ENCODE results near the gene COL6A3. TPM values are rescaled to one million over a fixed set of nuclear protein-coding genes. Genes with fewer than 3 reads are reported as not detected.

Gene COL6A3
- total and polyA plus RNA-seq, 2 of the 13 experiments (the other 11 are each of a cell fraction or from before 2014, with no cell fraction given) = 0.03 TPM; not detected in 1

GRCh38 chr2:237306083-237306786 is 107.7 kb downstream of the COL6A3 start:
- no TSS peak for BruUV-seq (replicated peaks)
- no peak overlapping the region for H3K4me2 ChIP-seq (ENCODE audit: low read depth, low read length)
- no peaks in the 10 kb centered on the region for H3K79me2 ChIP-seq (ENCODE audit: insufficient read depth, low read length)
- TF ChIP-seq ZNF512B (CRISPR knock-in tag; IDR thresholded peaks at IDR 0.05; ENCODE audit: borderline replicate concordance) = no peak
- no peak for TF ChIP-seq EHMT2 (IDR thresholded peaks at IDR 0.05; ENCODE audit: borderline replicate concordance, low read depth, low read length)
- TF ChIP-seq KDM5B (CRISPR knock-in tag; IDR thresholded peaks at IDR 0.05; ENCODE audit: borderline replicate concordance) = no peak
- no peak for TF ChIP-seq STAT5B (CRISPR knock-in tag; IDR thresholded peaks at IDR 0.05)
- TF ChIP-seq PPARG (CRISPR knock-in tag; conservative IDR thresholded peaks at IDR 0.05) = no peak
- no peak for TF ChIP-seq MTA3 (CRISPR knock-in tag; IDR thresholded peaks at IDR 0.05)
- TF ChIP-seq, protein P1, sequence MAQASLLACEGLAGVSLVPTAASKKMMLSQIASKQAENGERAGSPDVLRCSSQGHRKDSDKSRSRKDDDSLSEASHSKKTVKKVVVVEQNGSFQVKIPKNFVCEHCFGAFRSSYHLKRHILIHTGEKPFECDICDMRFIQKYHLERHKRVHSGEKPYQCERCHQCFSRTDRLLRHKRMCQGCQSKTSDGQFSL (CRISPR knock-in tag; IDR thresholded peaks at IDR 0.05) = no peak
- TF ChIP-seq ESRRA (CRISPR knock-in tag; IDR thresholded peaks at IDR 0.05; ENCODE audit: low read depth) = no peak
- TF ChIP-seq, protein P2, sequence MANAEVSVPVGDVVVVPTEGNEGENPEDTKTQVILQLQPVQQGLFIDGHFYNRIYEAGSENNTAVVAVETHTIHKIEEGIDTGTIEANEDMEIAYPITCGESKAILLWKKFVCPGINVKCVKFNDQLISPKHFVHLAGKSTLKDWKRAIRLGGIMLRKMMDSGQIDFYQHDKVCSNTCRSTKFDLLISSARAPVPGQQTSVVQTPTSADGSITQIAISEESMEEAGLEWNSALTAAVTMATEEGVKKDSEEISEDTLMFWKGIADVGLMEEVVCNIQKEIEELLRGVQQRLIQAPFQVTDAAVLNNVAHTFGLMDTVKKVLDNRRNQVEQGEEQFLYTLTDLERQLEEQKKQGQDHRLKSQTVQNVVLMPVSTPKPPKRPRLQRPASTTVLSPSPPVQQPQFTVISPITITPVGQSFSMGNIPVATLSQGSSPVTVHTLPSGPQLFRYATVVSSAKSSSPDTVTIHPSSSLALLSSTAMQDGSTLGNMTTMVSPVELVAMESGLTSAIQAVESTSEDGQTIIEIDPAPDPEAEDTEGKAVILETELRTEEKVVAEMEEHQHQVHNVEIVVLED (CRISPR knock-in tag; IDR thresholded peaks at IDR 0.05; ENCODE audit: borderline replicate concordance) = no peak
- TF ChIP-seq RBM22 (optimal IDR thresholded peaks at IDR 0.05; ENCODE audit: low read length) = no peak
- TF ChIP-seq GLMP (CRISPR knock-in tag; IDR thresholded peaks at IDR 0.05; ENCODE audit: borderline replicate concordance) = no peak
- no peak for TF ChIP-seq LBX2 (CRISPR knock-in tag; IDR thresholded peaks at IDR 0.05; ENCODE audit: borderline replicate concordance)
- TF ChIP-seq ARNTL (CRISPR knock-in tag; IDR thresholded peaks at IDR 0.05) = no peak
- no peak for TF ChIP-seq NRL (CRISPR knock-in tag; IDR thresholded peaks at IDR 0.05; ENCODE audit: borderline replicate concordance)
- TF ChIP-seq GPN1 (CRISPR knock-in tag; IDR thresholded peaks at IDR 0.05; ENCODE audit: borderline replicate concordance) = no peak
- TF ChIP-seq ZSCAN22 (CRISPR knock-in tag; IDR thresholded peaks at IDR 0.05) = no peak
- ATAC-seq (no peak), DNase-seq (ENCODE audit: low spot score) (no peak), FAIRE-seq (no peak)
- H2AFZ ChIP-seq (ENCODE audit: low read length) = no peak overlapping the region
- CTCF ChIA-PET (ENCODE audit: low intra/inter-chr PET ratio, low total read pairs) = no interaction called here
- H3K9me3 ChIP-seq (ENCODE audit: low read length) = peaks cover 23% of the 10 kb centered on the region; the same call in 1 of the 2 replicates
- 4% methylated on average over 7 of the region's 7 CpGs for WGBS (ENCODE audit: low lambda C conversion rate)
- in situ Hi-C loops (cut with HindIII; ENCODE audit: extremely low pct_ligation_motif_present, low pct_unique_long_range_greater_than_20kb) (no loop called here), intact Hi-C loops (cut with micrococcal nuclease; ENCODE audit: unreplicated experiment) (no loop called here)
- no peaks in the 10 kb centered on the region for H3K4me1 ChIP-seq (ENCODE audit: insufficient read depth, low read length)
- no peaks in the 10 kb centered on the region for H4K20me1 ChIP-seq (ENCODE audit: insufficient read depth, low read length)
- H3K9ac ChIP-seq (ENCODE audit: insufficient read depth, low read depth, low read length) = no peak overlapping the region
- H3K27ac ChIP-seq (ENCODE audit: extremely low read length, insufficient read depth, low read length) = no peak overlapping the region
- H3K4me3 ChIP-seq (replicated peaks in 1 of 3; ENCODE audit: insufficient read depth in 1 of 3, low read depth in 2 of 3, low read length in 3 of 3) = no peak overlapping the region
- H3K36me3 ChIP-seq (replicated peaks in 1 of 2; ENCODE audit: control insufficient read depth in 1 of 2, insufficient read depth in 2 of 2, low read length in 2 of 2) = no peaks in the 10 kb centered on the region
- POLR2A ChIA-PET = no interaction called here
- H3K27me3 ChIP-seq (ENCODE audit: control insufficient read depth in 1 of 2, insufficient read depth in 2 of 2, low read length in 2 of 2) = peaks cover 3 to 27% of the 10 kb centered on the region in 2 experiments; a peak in 3 of 5 replicates

All from HepG2 (cell line).